A549 (cell line): ENCODE measurements around the gene RNMT. TPM values are rescaled to one million over a fixed set of nuclear protein-coding genes. Genes with fewer than 3 reads are reported as not detected.
A peak's percentile ranks its signal among the peaks of the same experiment; 100 is the strongest.

Experiments
- ATAC-seq, 2 experiments: fragments of 200-7000 bp in 1 of 2; fragments of >200 bp in 1 of 2; cut with Nextera tagmentation in 1 of 2; cut with Tn5 transposase in 1 of 2; 3 replicates each; pipeline versions ENCODE4 v1.8.0 to v1.9.1; 2018 to 2020; ENCODE audit warnings: mild to moderate bottlenecking in 1 of 2, moderate library complexity in 1 of 2
- CTCF ChIA-PET: fragments of 300-600 bp; sonication (Branson Sonifier 250); formaldehyde crosslinking; extraction: SDS; loops from one replicate; lab custom pipeline; 2021; ENCODE audit warnings: antibody characterized with exemption, inconsistent platforms; lab: Yijun Ruan, JAX
- POLR2A ChIA-PET: fragments of 350-600 bp; formaldehyde crosslinking; extraction: SDS; loops from one replicate; lab custom pipeline; 2021; ENCODE audit warnings: antibody characterized with exemption, inconsistent platforms; lab: Yijun Ruan, JAX
- DNase-seq, 2 experiments: peaks; one replicate each; pipeline versions ENCODE4 v3.0.0 to v3.0.0-alpha.2; 2011 to 2016; ENCODE audit warnings: low read depth in 1 of 2, low spot score in 1 of 2
- FAIRE-seq: peaks from 2 replicates; lab custom pipeline; 2011; peaks lifted over from hg19 to GRCh38; lab: Jason Lieb, UNC
- H3K27ac ChIP-seq, 2 experiments: fragments of >200 bp; sonication (Bioruptor Twin); formaldehyde crosslinking; 3 replicates each; pipeline ENCODE4 v1.5.1; 2016 to 2017
- H3K4me1 ChIP-seq: fragments of >200 bp; sonication (Bioruptor Twin); formaldehyde crosslinking; 3 replicates; pipeline ENCODE4 v1.6.1; 2016
- H3K4me2 ChIP-seq: fragments of >200 bp; sonication (Bioruptor Twin); formaldehyde crosslinking; 3 replicates; pipeline ENCODE4 v1.6.1; 2016
- H3K4me3 ChIP-seq: fragments of >200 bp; sonication (Bioruptor Twin); formaldehyde crosslinking; 3 replicates; pipeline ENCODE4 v1.5.1; 2016
- H3K9me3 ChIP-seq: fragments of >200 bp; sonication (Bioruptor Twin); formaldehyde crosslinking; 3 replicates; pipeline ENCODE4 v1.6.1; 2016
- BHLHE40 ChIP-seq: IDR thresholded peaks from 2 replicates; pipeline ENCODE4 v1.6.1; 2012; ENCODE audit warnings: low read depth, low read length, inconsistent platforms
- CBX2 ChIP-seq: fragments of 200-600 bp; sonication (generic); IDR thresholded peaks from 2 replicates; pipeline ENCODE4 v1.6.1; 2016; ENCODE audit warnings: low read depth, mild to moderate bottlenecking, borderline replicate concordance
- EHF ChIP-seq: fragments of 250-450 bp; sonication (Bioruptor Pico); IDR thresholded peaks from 2 replicates; pipeline ENCODE4 v1.5.0; 2020; ENCODE audit warnings: mild to moderate bottlenecking
- EHMT2 ChIP-seq: fragments of 200-600 bp; sonication (generic); IDR thresholded peaks from 2 replicates; pipeline ENCODE4 v1.6.1; 2016; ENCODE audit warnings: antibody characterized with exemption, low read depth, mild to moderate bottlenecking, moderate library complexity
- ELK1 ChIP-seq: fragments of 150-350 bp; IDR thresholded peaks from 2 replicates; pipeline ENCODE4 v1.6.1; 2014; ENCODE audit warnings: low read depth, mild to moderate bottlenecking, low read length
- FOXS1 ChIP-seq: fragments of 250-450 bp; sonication (Bioruptor Pico); IDR thresholded peaks from 2 replicates; pipeline ENCODE4 v1.5.0; 2020; ENCODE audit warnings: mild to moderate bottlenecking, moderate library complexity
- HEYL ChIP-seq: fragments of 250-450 bp; sonication (Bioruptor Pico); IDR thresholded peaks from 2 replicates; pipeline ENCODE4 v1.8.0; 2021; ENCODE audit warnings: mild to moderate bottlenecking, moderate library complexity
- HOXB13 ChIP-seq: fragments of 250-450 bp; sonication (Bioruptor Pico); IDR thresholded peaks from 2 replicates; pipeline ENCODE4 v1.5.0; 2020; ENCODE audit warnings: low read depth, mild to moderate bottlenecking, moderate library complexity
- JUN ChIP-seq, 2 experiments: fragments of >200 bp; sonication (Bioruptor Twin); formaldehyde crosslinking; IDR thresholded peaks; 2 replicates in 1 of 2; 3 replicates in 1 of 2; pipeline ENCODE4 v1.6.1; 2016 to 2017
- MYC ChIP-seq: IDR thresholded peaks from 2 replicates; pipeline ENCODE4 v1.6.1; 2012; ENCODE audit warnings: mild to moderate bottlenecking, inconsistent platforms, low read length, improper control_type of control experiment, borderline replicate concordance
- NFE2L2 ChIP-seq: fragments of 150-350 bp; conservative IDR thresholded peaks from 2 replicates; pipeline ENCODE4 v1.6.1; 2014; ENCODE audit warnings: low read length
- NR3C1 ChIP-seq: fragments of >200 bp; sonication (Bioruptor Twin); formaldehyde crosslinking; IDR thresholded peaks from 3 replicates; pipeline ENCODE4 v1.6.1; 2017
- PHF8 ChIP-seq: fragments of 200-600 bp; sonication (generic); IDR thresholded peaks from 2 replicates; pipeline ENCODE4 v1.6.1; 2016; ENCODE audit warnings: low read depth, mild to moderate bottlenecking, antibody characterized with exemption, moderate library complexity, borderline replicate concordance
- POLR2A ChIP-seq: IDR thresholded peaks from 2 replicates; pipeline ENCODE4 v1.6.1; 2012; ENCODE audit warnings: mild to moderate bottlenecking, low read length
- POLR2AphosphoS2 ChIP-seq: conservative IDR thresholded peaks from 2 replicates; pipeline ENCODE4 v1.6.1; 2012; ENCODE audit warnings: low read length, improper control_type of control experiment, inconsistent platforms
- RARB ChIP-seq: fragments of 250-450 bp; sonication (Bioruptor Pico); IDR thresholded peaks from 2 replicates; pipeline ENCODE4 v1.8.0; 2021; ENCODE audit warnings: mild to moderate bottlenecking, moderate library complexity
- USF2 ChIP-seq: fragments of 450-650 bp; IDR thresholded peaks from 2 replicates; pipeline ENCODE4 v1.6.1; 2014; ENCODE audit warnings: antibody characterized with exemption
- WGBS: methylation state at CpG from one replicate; pipeline ENCODE4 v1.1.6; 2017; ENCODE audit errors: missing lambda C conversion rate; 5-methylcytosine and 5-hydroxymethylcytosine counted together
- polyA plus RNA-seq, 4 experiments: library from polyadenylated mRNA; depleted of rRNA in 3 of 4; stranded (reverse); fragments of >200 nt; fragmentation: RNase III in 1 of 4; extraction: RNeasy Plus Mini Kit Qiagen cat#74134 plus additional on column Dnase treatment in 1 of 4; gene quantifications; 2 replicates in 3 of 4; 3 replicates in 1 of 4; pipeline ENCODE4 v1.2.3, GENCODE V29; 2011 to 2017
- TF ChIP-seq, protein P1 (sequence below): IDR thresholded peaks from 2 replicates; pipeline ENCODE4 v1.6.1; 2012; ENCODE audit warnings: low read depth, borderline replicate concordance
- TF ChIP-seq, protein P2 (sequence below): fragments of >200 bp; sonication (Bioruptor Twin); formaldehyde crosslinking; IDR thresholded peaks from 3 replicates; pipeline ENCODE4 v1.6.1; 2016

The RNMT gene
- polyA plus RNA-seq, 2 of the 4 experiments (the other 2 are of a cell fraction): 16.7 to 25.5 TPM

DNA sequence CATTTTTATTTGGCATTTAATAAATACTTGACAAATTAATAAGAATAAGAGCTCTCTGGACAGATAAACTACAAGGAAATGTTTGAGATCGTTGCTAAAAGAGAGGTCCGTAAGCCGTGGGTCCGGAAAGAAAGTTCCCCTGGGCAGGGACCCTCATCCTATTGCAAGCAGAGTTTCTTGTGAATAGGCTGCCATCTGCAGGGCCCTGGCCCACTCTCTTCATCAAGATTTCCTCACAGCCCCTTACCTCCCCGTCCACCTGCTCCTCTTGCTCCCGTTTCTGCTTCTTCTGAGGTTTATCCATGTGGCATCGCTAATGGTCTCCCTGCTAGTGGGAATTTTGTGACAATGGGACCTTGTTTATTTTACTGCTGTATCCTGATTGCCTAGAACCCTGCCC lies 67.3 kb downstream of the RNMT start:
- POLR2A ChIA-PET: no interaction called here
- FAIRE-seq (no peak), ATAC-seq (no peak)

DNA sequence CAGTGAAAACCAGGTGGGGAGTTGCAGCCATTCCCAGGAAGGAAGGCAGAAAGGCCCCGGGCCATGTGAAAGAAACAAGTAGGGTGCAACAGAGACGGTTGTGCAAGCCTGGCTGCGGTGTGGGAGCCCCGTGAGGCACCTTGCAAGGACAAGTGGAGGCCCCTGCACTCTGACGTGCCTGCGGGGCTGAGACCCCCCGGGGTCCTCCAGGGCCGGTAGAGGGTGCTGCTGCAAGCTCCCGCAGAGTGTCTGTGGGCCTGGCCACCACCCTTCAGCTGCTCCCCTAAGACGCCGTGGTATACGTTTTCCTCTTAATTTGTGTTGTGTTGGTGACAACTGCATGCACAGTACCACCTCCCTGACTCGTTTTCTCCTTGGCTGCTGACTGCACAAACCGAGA lies 70.0 kb downstream of the RNMT start:
- POLR2A ChIA-PET: no interaction called here
- CTCF ChIA-PET: interaction anchor here (2.4 kb wide), 1 partner anchor 16 kb away, joined by 14 read pairs; no protein-coding TSS in a partner anchor

More for the DNA sequence above, 67.3 kb downstream of the RNMT start:
- Histone ChIP-seq H3K4me2 (no peak overlapping the region), H3K27ac (no peak overlapping the region), H3K4me1 (peaks cover 6% of the 10 kb centered on the region; the same call in 1 of the 3 replicates), H3K9me3 (no peaks in the 10 kb centered on the region), H3K4me3 (no peak overlapping the region)
- CTCF ChIA-PET: no interaction called here
- TF ChIP-seq CBX2 (no peak), NFE2L2 (no peak), NR3C1 (no peak), PHF8 (no peak), POLR2A (no peak), FOXS1 (CRISPR knock-in tag) (no peak), JUN (IDR thresholded peaks at IDR 0.05) (no peak), HOXB13 (CRISPR knock-in tag) (no peak), MYC (no peak)
- TF ChIP-seq, protein P1, sequence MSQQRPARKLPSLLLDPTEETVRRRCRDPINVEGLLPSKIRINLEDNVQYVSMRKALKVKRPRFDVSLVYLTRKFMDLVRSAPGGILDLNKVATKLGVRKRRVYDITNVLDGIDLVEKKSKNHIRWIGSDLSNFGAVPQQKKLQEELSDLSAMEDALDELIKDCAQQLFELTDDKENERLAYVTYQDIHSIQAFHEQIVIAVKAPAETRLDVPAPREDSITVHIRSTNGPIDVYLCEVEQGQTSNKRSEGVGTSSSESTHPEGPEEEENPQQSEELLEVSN: no peak
- DNase-seq: no peak
- 61% methylated on average over 7 of the region's 7 CpGs for WGBS

GRCh38 chr18:13797157-13797611 lies 70.7 kb downstream of the RNMT start:
- POLR2A ChIA-PET: no interaction called here
- no peaks in the 10 kb centered on the region for H3K9me3 ChIP-seq
- no peak overlapping the region for H3K27ac ChIP-seq
- peaks cover 6% of the 10 kb centered on the region; the same call in 1 of the 3 replicates for H3K4me1 ChIP-seq
- ATAC-seq: no peak
- H3K4me3 ChIP-seq: no peak overlapping the region
- peak overlapping the region; percentile 36 for H3K4me2 ChIP-seq
- 28% methylated on average over 3 of the region's 3 CpGs for WGBS
- no peak for DNase-seq
- TF ChIP-seq USF2 (no peak), POLR2AphosphoS2 (no peak), HEYL (CRISPR knock-in tag) (no peak), EHMT2 (no peak), EHF (no peak), RARB (no peak)
- TF ChIP-seq, protein P2, sequence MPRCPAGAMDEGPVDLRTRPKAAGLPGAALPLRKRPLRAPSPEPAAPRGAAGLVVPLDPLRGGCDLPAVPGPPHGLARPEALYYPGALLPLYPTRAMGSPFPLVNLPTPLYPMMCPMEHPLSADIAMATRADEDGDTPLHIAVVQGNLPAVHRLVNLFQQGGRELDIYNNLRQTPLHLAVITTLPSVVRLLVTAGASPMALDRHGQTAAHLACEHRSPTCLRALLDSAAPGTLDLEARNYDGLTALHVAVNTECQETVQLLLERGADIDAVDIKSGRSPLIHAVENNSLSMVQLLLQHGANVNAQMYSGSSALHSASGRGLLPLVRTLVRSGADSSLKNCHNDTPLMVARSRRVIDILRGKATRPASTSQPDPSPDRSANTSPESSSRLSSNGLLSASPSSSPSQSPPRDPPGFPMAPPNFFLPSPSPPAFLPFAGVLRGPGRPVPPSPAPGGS: no peak
- TF ChIP-seq, protein P1: no peak
- FAIRE-seq: no peak
- CTCF ChIA-PET: interaction anchor here (1.2 to 2.4 kb wide), 2 partner anchors 16 to 289 kb away, joined by 3 to 14 read pairs; no protein-coding TSS in a partner anchor

More for the DNA sequence above, 70.0 kb downstream of the RNMT start:
- ATAC-seq: no peak
- DNase-seq: no peak
- no peak for TF ChIP-seq BHLHE40
- no peak for TF ChIP-seq ELK1
- TF ChIP-seq, all 56 proteins: peak for 0
- H3K4me1 ChIP-seq: peaks cover 6% of the 10 kb centered on the region; the same call in 1 of the 3 replicates
- no peak overlapping the region for H3K4me3 ChIP-seq
- H3K4me2 ChIP-seq: peak overlapping the region; percentile 36; the same call in 2 of the 3 replicates
- WGBS: 45% methylated on average over 14 of the region's 14 CpGs
- no peak overlapping the region for H3K27ac ChIP-seq
- FAIRE-seq: no peak
- H3K9me3 ChIP-seq: no peaks in the 10 kb centered on the region
